Measurements from ENCODE around the gene ADAM15.

Gene ADAM15

GRCh38 chr1:155016231-155016831 lies 34.8 kb upstream of the ADAM15 start:
- H3K4me1 Mint-ChIP-seq, result peaks cover 78% of the 10 kb centered on the region
- peak overlapping the region; percentile 33 for H3K4me3 Mint-ChIP-seq
- DNase-seq, result peak; percentile 52
- CTCF ChIA-PET, result interaction anchor here (0.6 to 6.7 kb wide), 24 partner anchors 9 to 537 kb away, joined by 3 to 48 read pairs (median 7); partner anchors contain the start of genes ADAM15, FLAD1, LENEP and PBXIP1
- no peaks in the 10 kb centered on the region for H3K9me3 Mint-ChIP-seq
- no peaks in the 10 kb centered on the region for H3K27me3 Mint-ChIP-seq
- peak overlapping the region; percentile 83 for H3K27ac Mint-ChIP-seq
- peaks cover 60% of the 10 kb centered on the region for H3K36me3 Mint-ChIP-seq

DNA sequence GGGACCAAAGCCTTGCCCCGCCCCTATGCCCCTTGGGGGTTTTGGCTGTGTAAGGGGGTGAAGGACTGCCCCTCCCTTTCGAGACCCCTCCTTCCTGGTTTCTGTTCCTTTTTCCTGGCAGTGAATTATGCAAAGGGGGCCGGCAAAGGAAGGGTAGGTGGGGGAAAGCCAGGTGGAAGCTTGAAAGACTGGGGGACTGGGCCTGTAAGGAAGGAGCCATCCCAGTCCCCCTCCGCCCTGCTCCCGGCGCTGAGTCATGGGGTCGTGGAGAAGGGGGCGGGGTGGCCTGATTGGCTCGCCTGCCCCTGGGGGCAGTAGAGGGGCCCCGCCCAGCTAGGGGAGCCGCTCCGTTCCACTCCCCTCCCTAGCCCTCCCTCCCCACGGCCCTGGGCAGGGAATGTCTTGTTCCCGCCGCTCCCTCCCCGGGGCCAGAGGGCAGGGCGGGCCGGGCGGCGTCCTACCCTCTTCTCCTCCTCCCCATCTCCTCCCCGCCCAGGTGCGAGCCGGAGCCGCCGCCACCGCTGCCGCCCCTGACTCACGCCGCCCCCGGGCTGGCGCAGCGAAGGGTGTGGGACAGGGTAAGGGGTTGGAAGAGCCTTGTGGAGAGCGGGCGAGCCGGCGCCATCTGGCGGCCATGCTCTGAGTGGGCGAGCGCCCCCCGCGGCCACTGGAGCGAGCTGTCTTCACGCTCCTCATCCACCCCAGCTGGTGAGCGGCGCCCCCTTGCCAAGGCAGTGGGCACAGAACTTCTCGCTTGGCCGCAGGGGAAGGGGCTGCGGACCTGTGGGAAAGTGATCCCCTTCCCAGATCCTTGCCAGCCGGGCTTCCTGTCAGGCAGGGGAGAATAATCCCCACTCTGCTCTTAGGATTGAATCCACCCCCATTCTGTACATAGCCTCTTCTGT lies 33.8 kb upstream of the ADAM15 start:
- peak overlapping the region; percentile 26 for H3K4me3 Mint-ChIP-seq
- peak; percentile 90 for DNase-seq
- H3K27ac Mint-ChIP-seq, result peak overlapping the region; percentile 83
- H3K27me3 Mint-ChIP-seq, result no peaks in the 10 kb centered on the region
- no peaks in the 10 kb centered on the region for H3K9me3 Mint-ChIP-seq
- peaks cover 71% of the 10 kb centered on the region for H3K4me1 Mint-ChIP-seq
- peaks cover 60% of the 10 kb centered on the region for H3K36me3 Mint-ChIP-seq
- CTCF ChIA-PET, result interaction anchor here (0.5 to 6.7 kb wide), 27 partner anchors 8 to 538 kb away, joined by 3 to 48 read pairs (median 6); partner anchors contain the start of genes ADAM15, DCST1, DCST2 and EFNA4

DNA sequence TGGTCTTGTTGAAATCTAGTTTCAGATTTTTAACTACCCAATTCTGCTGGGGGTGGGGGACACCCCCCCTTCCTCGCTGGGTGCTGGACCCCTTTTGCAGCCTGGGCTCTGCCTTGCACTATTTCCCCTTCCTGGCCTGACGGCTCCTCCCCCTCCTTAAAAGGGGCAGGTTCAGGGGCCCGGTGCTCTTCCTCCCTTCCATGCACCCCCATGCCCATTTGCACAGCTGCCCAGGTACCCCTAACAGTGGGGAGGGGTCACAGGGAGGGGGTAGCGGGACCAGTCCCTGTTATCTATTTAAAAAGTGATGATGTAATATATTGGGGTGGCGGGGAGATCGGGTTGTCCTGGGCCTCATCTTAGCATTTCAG lies 33.2 kb upstream of the ADAM15 start:
- Mint-ChIP-seq H3K9me3 (no peaks in the 10 kb centered on the region), H3K36me3 (peaks cover 55% of the 10 kb centered on the region), H3K4me3 (peak overlapping the region; percentile 26), H3K27me3 (peaks cover under 1% of the 10 kb centered on the region), H3K27ac (no peak overlapping the region), H3K4me1 (peaks cover 65% of the 10 kb centered on the region)
- DNase-seq, result no peak
- CTCF ChIA-PET, result interaction anchor here (0.5 to 6.7 kb wide), 26 partner anchors 8 to 538 kb away, joined by 3 to 48 read pairs (median 6); partner anchors contain the start of genes ADAM15, DCST1, DCST2 and EFNA4

- DNase-seq, result no peak
- H3K27me3 Mint-ChIP-seq, result peaks cover 5% of the 10 kb centered on the region
- H3K4me3 Mint-ChIP-seq, result no peak overlapping the region
- CTCF ChIA-PET, result interaction anchor here (0.8 to 6.7 kb wide), 12 partner anchors 15 to 459 kb away, joined by 4 to 48 read pairs (median 6); partner anchors contain the start of genes ADAM15, DCST1, DCST2 and FLAD1
- peak overlapping the region; percentile 35 for H3K27ac Mint-ChIP-seq
- H3K9me3 Mint-ChIP-seq, result no peaks in the 10 kb centered on the region
- peaks cover 57% of the 10 kb centered on the region for H3K4me1 Mint-ChIP-seq
- peaks cover 48% of the 10 kb centered on the region for H3K36me3 Mint-ChIP-seq
Observed at GRCh38 chr1:155018617-155019348, 32.3 kb upstream of the ADAM15 start.

DNA sequence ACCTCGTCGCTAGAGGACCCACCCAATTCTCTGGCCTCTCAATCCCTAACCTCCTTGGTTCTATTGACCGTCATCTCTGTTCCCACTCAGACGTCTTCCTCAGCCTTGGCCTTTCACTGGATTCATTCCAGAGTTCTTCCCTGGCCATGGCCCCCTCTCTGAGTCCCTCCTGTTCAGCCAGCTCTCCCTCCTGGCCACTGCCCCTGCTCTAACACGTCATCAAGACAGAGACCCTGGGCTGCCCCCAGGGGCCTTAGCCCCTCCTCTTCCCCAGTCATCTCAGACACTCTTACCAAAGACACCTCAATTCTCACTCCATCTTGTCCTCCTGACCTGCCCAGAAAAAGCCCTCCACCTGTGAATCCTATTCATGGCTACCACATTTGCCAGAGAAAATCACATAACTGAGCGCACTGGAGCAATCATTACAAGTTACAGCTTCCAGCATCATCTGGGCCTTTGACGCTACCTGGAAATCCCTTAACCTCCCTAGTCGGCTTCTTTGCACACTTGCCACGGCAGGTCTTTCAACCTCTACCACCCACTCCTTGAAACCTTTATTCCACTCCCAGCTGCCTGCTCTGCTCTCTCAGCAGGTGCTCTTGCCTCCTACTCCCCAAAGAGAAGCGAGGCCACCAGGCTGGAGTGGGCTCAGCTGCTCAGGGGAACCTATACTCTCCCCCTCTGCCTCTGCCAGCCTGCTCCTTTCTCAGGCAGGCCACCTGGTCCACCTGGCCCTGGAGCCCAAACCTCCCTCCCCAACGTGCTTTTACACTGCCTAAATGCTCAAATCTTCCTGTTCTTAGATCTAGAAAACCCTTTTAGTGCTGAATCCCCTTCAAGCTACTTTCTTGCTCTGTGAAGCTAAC lies 31.5 kb upstream of the ADAM15 start:
- CTCF ChIA-PET, result interaction anchor here (0.8 to 6.7 kb wide), 9 partner anchors 14 to 65 kb away, joined by 3 to 48 read pairs (median 6); partner anchors contain the start of genes ADAM15, DCST1, DCST2 and PYGO2
- H3K27ac Mint-ChIP-seq, result peak overlapping the region; percentile 35
- peaks cover 41% of the 10 kb centered on the region for H3K36me3 Mint-ChIP-seq
- H3K9me3 Mint-ChIP-seq, result no peaks in the 10 kb centered on the region
- H3K4me1 Mint-ChIP-seq, result peaks cover 48% of the 10 kb centered on the region
- H3K27me3 Mint-ChIP-seq, result peaks cover 9% of the 10 kb centered on the region
- no peak overlapping the region for H3K4me3 Mint-ChIP-seq
- DNase-seq, result no peak

DNA sequence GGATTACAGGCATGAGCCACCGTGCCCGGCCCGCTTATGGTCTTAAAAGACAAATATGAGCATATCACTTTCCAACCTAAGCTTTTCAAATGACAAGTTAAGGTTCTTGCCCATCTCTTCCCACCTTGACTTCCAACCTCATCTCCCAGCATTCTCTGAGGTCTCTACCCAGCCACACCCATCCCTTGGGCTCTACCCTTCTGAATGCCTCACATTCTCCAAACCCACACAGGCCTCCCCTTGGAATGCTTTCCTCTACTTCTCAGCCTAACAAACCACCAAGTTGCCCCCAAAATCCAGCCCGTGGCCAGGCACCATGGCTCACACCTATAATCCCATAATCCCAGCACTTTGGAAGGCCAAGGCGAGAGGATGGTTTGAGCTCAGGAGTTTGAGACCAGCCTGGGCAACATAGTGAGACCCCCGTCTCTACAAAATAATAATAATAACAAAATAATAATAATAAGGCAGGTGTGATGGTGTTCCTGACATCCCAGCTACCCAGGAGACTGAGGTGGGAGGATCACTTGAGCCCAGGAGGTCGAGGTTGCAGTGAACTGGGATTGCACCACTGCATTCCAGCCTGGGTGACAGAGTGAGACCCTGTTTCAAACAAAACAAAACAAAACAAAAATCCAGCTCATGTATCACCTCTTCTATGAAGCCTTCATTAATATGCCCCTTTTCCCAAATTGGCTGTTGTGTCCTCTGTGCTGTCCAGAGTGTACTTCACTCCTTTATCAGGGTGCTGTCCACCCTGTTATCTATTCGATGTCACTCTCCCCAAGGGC lies 28.8 kb upstream of the ADAM15 start:
- CTCF ChIA-PET, result interaction anchor here (1.2 to 2.3 kb wide), 4 partner anchors 29 to 63 kb away, joined by 4 to 7 read pairs (median 6); partner anchors contain the start of genes ADAM15 and PYGO2
- DNase-seq, result no peak
- peaks cover 10% of the 10 kb centered on the region for H3K27me3 Mint-ChIP-seq
- H3K27ac Mint-ChIP-seq, result no peak overlapping the region
- H3K4me3 Mint-ChIP-seq, result no peak overlapping the region
- H3K9me3 Mint-ChIP-seq, result no peaks in the 10 kb centered on the region
- peaks cover 23% of the 10 kb centered on the region for H3K36me3 Mint-ChIP-seq
- H3K4me1 Mint-ChIP-seq, result peaks cover 24% of the 10 kb centered on the region

DNA sequence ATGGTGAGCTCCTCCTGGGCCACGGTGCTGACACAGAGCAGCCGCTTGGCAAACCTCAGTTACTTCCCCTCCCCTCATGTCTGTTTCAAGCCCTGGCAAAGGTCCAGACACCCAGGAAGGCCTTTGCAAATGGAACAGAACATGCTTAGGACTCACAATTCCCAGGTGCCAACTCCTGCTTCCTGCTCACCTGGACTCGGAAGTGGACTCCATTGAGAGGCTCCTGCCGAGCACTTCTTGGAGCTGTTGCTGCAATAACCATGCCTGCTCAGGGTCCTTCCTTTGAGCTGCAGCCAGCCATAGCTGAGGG lies 28.2 kb upstream of the ADAM15 start:
- Mint-ChIP-seq H3K4me3 (no peak overlapping the region), H3K4me1 (peaks cover 19% of the 10 kb centered on the region), H3K27ac (no peak overlapping the region), H3K36me3 (peaks cover 19% of the 10 kb centered on the region), H3K27me3 (peaks cover 10% of the 10 kb centered on the region), H3K9me3 (no peaks in the 10 kb centered on the region)
- no peak for DNase-seq
- CTCF ChIA-PET, result interaction anchor here (1.2 to 2.3 kb wide), 4 partner anchors 29 to 63 kb away, joined by 4 to 7 read pairs (median 6); partner anchors contain the start of genes ADAM15 and PYGO2

- Mint-ChIP-seq H3K27me3 (peaks cover 10% of the 10 kb centered on the region), H3K36me3 (peaks cover 16% of the 10 kb centered on the region), H3K4me1 (peaks cover 15% of the 10 kb centered on the region), H3K27ac (peak overlapping the region; percentile 3), H3K4me3 (no peak overlapping the region), H3K9me3 (no peaks in the 10 kb centered on the region)
- CTCF ChIA-PET, result interaction anchor here (1.9 to 2.3 kb wide), 2 partner anchors 28 to 62 kb away, joined by 6 to 7 read pairs; partner anchors contain the start of gene ADAM15
- DNase-seq, result no peak
Observed at GRCh38 chr1:155023627-155024026, 27.5 kb upstream of the ADAM15 start.

GRCh38 chr1:155024315-155024714 lies 26.8 kb upstream of the ADAM15 start:
- no peak overlapping the region for H3K4me3 Mint-ChIP-seq
- H3K9me3 Mint-ChIP-seq, result no peaks in the 10 kb centered on the region
- peaks cover 9% of the 10 kb centered on the region for H3K4me1 Mint-ChIP-seq
- no peak overlapping the region for H3K27ac Mint-ChIP-seq
- CTCF ChIA-PET, result interaction anchor here (1.6 to 2.3 kb wide), 2 partner anchors 8 to 61 kb away, joined by 5 to 6 read pairs; no protein-coding TSS in a partner anchor
- peaks cover 10% of the 10 kb centered on the region for H3K36me3 Mint-ChIP-seq
- no peak for DNase-seq
- H3K27me3 Mint-ChIP-seq, result peaks cover 16% of the 10 kb centered on the region

DNA sequence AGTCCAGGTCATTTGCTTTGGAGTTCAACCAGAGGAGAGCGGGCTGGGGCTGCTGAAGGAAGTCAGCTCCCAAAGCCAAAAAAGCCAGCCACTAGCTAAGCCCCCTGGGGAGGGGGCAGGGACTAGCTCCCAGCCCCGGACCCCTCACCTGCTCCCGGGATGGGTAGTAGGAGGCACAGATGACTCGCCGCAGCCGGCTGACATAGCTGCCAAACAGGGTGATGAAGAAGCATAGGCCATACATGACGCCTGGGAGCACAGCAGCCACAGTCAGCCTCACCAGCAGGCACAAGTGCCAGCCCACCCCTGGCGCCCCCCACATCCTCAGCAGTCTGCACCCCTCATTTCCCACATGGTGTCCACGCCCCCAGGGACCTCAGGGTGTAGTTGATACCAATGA lies 25.0 kb upstream of the ADAM15 start:
- Mint-ChIP-seq H3K36me3 (no peaks in the 10 kb centered on the region), H3K27ac (no peak overlapping the region), H3K4me1 (no peaks in the 10 kb centered on the region), H3K27me3 (peaks cover 29% of the 10 kb centered on the region), H3K9me3 (no peaks in the 10 kb centered on the region), H3K4me3 (no peak overlapping the region)
- CTCF ChIA-PET, result interaction anchor here (1.0 to 1.6 kb wide), 2 partner anchors 9 to 10 kb away, joined by 5 read pairs; no protein-coding TSS in a partner anchor
- no peak for DNase-seq

GRCh38 chr1:155026588-155026987 lies 24.5 kb upstream of the ADAM15 start:
- H3K27ac Mint-ChIP-seq, result no peak overlapping the region
- no peaks in the 10 kb centered on the region for H3K4me1 Mint-ChIP-seq
- peaks cover 30% of the 10 kb centered on the region for H3K27me3 Mint-ChIP-seq
- no peak overlapping the region for H3K4me3 Mint-ChIP-seq
- H3K9me3 Mint-ChIP-seq, result no peaks in the 10 kb centered on the region
- DNase-seq, result no peak
- H3K36me3 Mint-ChIP-seq, result no peaks in the 10 kb centered on the region
- CTCF ChIA-PET, result no interaction called here

- H3K4me3 Mint-ChIP-seq, result no peak overlapping the region
- no peaks in the 10 kb centered on the region for H3K4me1 Mint-ChIP-seq
- H3K27me3 Mint-ChIP-seq, result peaks cover 45% of the 10 kb centered on the region
- H3K9me3 Mint-ChIP-seq, result no peaks in the 10 kb centered on the region
- CTCF ChIA-PET, result no interaction called here
- DNase-seq, result no peak
- no peak overlapping the region for H3K27ac Mint-ChIP-seq
- H3K36me3 Mint-ChIP-seq, result no peaks in the 10 kb centered on the region
Observed at GRCh38 chr1:155029513-155030242, 21.4 kb upstream of the ADAM15 start.
